ENCODE results near the gene SLC25A17. TPM values are rescaled to one million over a fixed set of nuclear protein-coding genes. Genes with fewer than 3 reads are reported as not detected.
"Not testable (repeated sequence)": the region's sequence is repeated elsewhere in the genome, so short reads cannot be mapped to it uniquely, and the experiment has no call there.

Gene SLC25A17
- 15.3 TPM for total RNA-seq
- 23.8 TPM for polyA plus RNA-seq (ENCODE audit: insufficient read depth, low read depth, low replicate concordance)
- long read RNA-seq, donor 1, transcript SLC25A17-210 (9 exons, 2,262 nt) = major isoform, 7 of 7 reads
- long read RNA-seq, donor 1, partial matches to known transcripts = 0 of 7 reads
- long read RNA-seq, donor 1, other reads (novel, unspliced or antisense) = 0 of 7 reads
- long read RNA-seq, donor 2, transcript SLC25A17-210 (9 exons, 2,262 nt) = major isoform, 10 of 38 reads
- long read RNA-seq, donor 2, partial matches to known transcripts = 25 of 38 reads
- long read RNA-seq, donor 2, other reads (novel, unspliced or antisense) = 0 of 38 reads
- long read RNA-seq, donor 3, partial matches to known transcripts = 0 of 5 reads
- long read RNA-seq, donor 3, other reads (novel, unspliced or antisense) = 0 of 5 reads
- long read RNA-seq, donor 4, transcript SLC25A17-210 (9 exons, 2,262 nt) = major isoform, 5 of 6 reads
- long read RNA-seq, donor 4, partial matches to known transcripts = 0 of 6 reads
- long read RNA-seq, donor 4, other reads (novel, unspliced or antisense) = 0 of 6 reads
- long read RNA-seq, donor 5 = 0 reads
- long read RNA-seq, donor 6, transcript SLC25A17-210 (9 exons, 2,262 nt) = major isoform, 11 of 13 reads
- long read RNA-seq, donor 6, partial matches to known transcripts = 0 of 13 reads
- long read RNA-seq, donor 6, other reads (novel, unspliced or antisense) = 0 of 13 reads
- long read RNA-seq, donor 7, transcript SLC25A17-210 (9 exons, 2,262 nt) = major isoform, 19 of 21 reads
- long read RNA-seq, donor 7, partial matches to known transcripts = 1 of 21 reads
- long read RNA-seq, donor 7, other reads (novel, unspliced or antisense) = 1 of 21 reads
- long read RNA-seq, donor 8, transcript SLC25A17-210 (9 exons, 2,262 nt) = major isoform, 8 of 8 reads
- long read RNA-seq, donor 8, partial matches to known transcripts = 0 of 8 reads
- long read RNA-seq, donor 8, other reads (novel, unspliced or antisense) = 0 of 8 reads
- long read RNA-seq, donor 9, partial matches to known transcripts = 0 of 3 reads
- long read RNA-seq, donor 9, other reads (novel, unspliced or antisense) = 0 of 3 reads
- long read RNA-seq, donor 10, partial matches to known transcripts = 0 of 3 reads
- long read RNA-seq, donor 10, other reads (novel, unspliced or antisense) = 0 of 3 reads

DNA sequence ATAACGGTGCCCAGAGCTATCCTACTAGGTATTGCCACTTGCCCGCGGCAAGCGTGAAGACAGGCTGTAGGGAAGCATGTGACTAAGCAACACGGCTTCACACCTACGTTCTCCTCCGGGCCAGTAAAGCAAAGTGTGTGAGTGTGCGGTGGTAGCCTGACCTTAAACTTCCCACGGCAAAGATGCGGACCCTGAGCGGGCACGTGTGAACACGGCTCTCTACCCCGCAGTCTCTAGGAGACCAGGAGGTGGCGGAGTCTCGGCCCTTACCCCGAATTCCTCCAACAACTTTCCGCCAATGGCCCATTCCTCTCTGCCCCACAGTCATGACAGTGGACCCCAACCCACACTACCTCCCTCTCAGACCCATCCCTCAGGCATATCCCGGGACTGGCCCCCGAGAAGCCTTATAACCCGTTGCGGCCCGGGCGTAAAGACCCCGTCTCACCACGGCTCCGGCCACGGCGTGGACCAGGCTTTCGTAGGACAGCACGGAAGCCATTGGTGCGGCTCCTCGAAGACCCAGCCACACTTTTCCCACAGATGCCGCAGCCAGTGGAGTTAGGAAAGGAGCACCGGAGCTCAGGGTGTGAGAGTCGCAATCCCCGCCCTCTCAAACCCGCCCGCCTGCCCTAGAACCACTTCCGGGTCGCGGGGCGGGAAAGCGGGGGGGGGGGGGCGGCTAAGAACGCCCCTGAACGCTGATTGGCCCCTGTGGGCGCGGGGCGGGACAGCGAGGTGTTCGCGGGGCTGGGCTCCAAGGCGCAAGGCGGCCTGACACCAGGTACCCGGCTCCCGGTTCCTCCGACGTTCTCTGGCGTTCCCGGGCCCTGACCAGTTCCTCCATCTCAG, at the start of gene SLC25A17:
TSS of gene SLC25A17 (minus strand) at position 600 of the 852 bp plus-strand sequence. CDS start at position 502, 98 bp downstream.
- peak within 1 kb of the TSS; percentile 93 to 98 (median 96) for H3K4me3 ChIP-seq (ENCODE audit: low read length in 3 of 3)
- FAIRE-seq = no peak

GRCh38 chr22:40868379-40868778, 49.2 kb upstream of the SLC25A17 start:
- H3K27me3 ChIP-seq (ENCODE audit: control insufficient read depth, insufficient read depth, low read length); intact Hi-C loops (cut with DNase I); H3K9ac ChIP-seq (ENCODE audit: low read length in 3 of 3); H3K9me3 ChIP-seq (ENCODE audit: control insufficient read depth in 2 of 3, insufficient read depth in 1 of 3, low read length in 3 of 3); H3K4me1 ChIP-seq (ENCODE audit: control insufficient read depth in 2 of 3, insufficient read depth in 2 of 3, low read depth in 1 of 3, low read length in 3 of 3); H3K27ac ChIP-seq (ENCODE audit: low read depth in 2 of 2, low read length in 2 of 2); H3K4me3 ChIP-seq (ENCODE audit: low read length in 3 of 3); DNase-seq; FAIRE-seq: not testable (repeated sequence)
- peaks cover 0 to 11% (median 2%) of the 10 kb centered on the region in 3 donors for H3K36me3 ChIP-seq (ENCODE audit: control insufficient read depth in 2 of 3, insufficient read depth in 3 of 3, low read length in 3 of 3)

More for the DNA sequence above, at the start of gene SLC25A17:
- Histone ChIP-seq H3K9me3 (ENCODE audit: control insufficient read depth in 2 of 3, insufficient read depth in 1 of 3, low read length in 3 of 3) (no peaks in the 10 kb centered on the region), H3K4me1 (ENCODE audit: control insufficient read depth in 2 of 3, insufficient read depth in 2 of 3, low read depth in 1 of 3, low read length in 3 of 3) (peaks cover 0 to 15% (median 5%) of the 10 kb centered on the region in 3 donors), H3K27me3 (ENCODE audit: control insufficient read depth, insufficient read depth, low read length) (no peaks in the 10 kb centered on the region), H3K36me3 (ENCODE audit: control insufficient read depth in 2 of 3, insufficient read depth in 3 of 3, low read length in 3 of 3) (peaks cover 0 to 5% (median 4%) of the 10 kb centered on the region in 3 donors), H3K27ac (ENCODE audit: low read depth in 2 of 2, low read length in 2 of 2) (peak within 1 kb of the TSS; percentile 68 to 77), H3K9ac (ENCODE audit: low read length in 3 of 3) (peak within 1 kb of the TSS; percentile 93 to 98 (median 96))
- peak; percentile 92 to 96 (median 96) for DNase-seq
- intact Hi-C loops (cut with DNase I) = no loop called here
- TF ChIP-seq, protein P1, sequence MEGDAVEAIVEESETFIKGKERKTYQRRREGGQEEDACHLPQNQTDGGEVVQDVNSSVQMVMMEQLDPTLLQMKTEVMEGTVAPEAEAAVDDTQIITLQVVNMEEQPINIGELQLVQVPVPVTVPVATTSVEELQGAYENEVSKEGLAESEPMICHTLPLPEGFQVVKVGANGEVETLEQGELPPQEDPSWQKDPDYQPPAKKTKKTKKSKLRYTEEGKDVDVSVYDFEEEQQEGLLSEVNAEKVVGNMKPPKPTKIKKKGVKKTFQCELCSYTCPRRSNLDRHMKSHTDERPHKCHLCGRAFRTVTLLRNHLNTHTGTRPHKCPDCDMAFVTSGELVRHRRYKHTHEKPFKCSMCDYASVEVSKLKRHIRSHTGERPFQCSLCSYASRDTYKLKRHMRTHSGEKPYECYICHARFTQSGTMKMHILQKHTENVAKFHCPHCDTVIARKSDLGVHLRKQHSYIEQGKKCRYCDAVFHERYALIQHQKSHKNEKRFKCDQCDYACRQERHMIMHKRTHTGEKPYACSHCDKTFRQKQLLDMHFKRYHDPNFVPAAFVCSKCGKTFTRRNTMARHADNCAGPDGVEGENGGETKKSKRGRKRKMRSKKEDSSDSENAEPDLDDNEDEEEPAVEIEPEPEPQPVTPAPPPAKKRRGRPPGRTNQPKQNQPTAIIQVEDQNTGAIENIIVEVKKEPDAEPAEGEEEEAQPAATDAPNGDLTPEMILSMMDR (IDR thresholded peaks at IDR 0.05; ENCODE audit: borderline replicate concordance, extremely low read depth, insufficient read depth) = peak; percentile 15

DNA sequence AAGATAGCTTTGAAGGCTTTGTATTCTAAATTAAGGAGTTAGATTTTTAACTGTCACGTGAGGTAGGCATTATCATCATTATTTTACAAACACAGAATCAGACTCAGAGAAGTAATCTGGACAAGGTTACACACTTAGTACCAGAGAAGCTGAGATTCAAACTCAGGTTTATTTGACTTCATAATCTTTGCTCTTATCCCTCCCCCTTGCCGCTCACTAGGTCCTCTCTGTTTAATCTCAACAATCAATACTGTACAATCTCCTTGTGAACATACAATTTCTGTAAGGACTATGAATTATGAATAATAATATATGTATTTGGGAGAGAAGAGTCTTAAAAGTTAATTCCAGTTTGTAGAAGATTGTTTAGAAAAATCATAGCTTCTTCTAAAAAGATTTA, 48.0 kb upstream of the SLC25A17 start:
- Histone ChIP-seq H3K9me3 (ENCODE audit: control insufficient read depth in 2 of 3, insufficient read depth in 1 of 3, low read length in 3 of 3) (no peaks in the 10 kb centered on the region), H3K4me1 (ENCODE audit: control insufficient read depth in 2 of 3, insufficient read depth in 2 of 3, low read depth in 1 of 3, low read length in 3 of 3) (no peaks in the 10 kb centered on the region), H3K9ac (ENCODE audit: low read length in 3 of 3) (no peak overlapping the region), H3K27me3 (ENCODE audit: control insufficient read depth, insufficient read depth, low read length) (no peaks in the 10 kb centered on the region), H3K4me3 (ENCODE audit: low read length in 3 of 3) (no peak overlapping the region), H3K36me3 (ENCODE audit: control insufficient read depth in 2 of 3, insufficient read depth in 3 of 3, low read length in 3 of 3) (peaks cover 0 to 11% (median under 1%) of the 10 kb centered on the region in 3 donors), H3K27ac (ENCODE audit: low read depth in 2 of 2, low read length in 2 of 2) (no peak overlapping the region)
- FAIRE-seq (no peak), DNase-seq (no peak)
- intact Hi-C loops (cut with DNase I) = no loop called here
- TF ChIP-seq, protein P1 (IDR thresholded peaks at IDR 0.05; ENCODE audit: borderline replicate concordance, extremely low read depth, insufficient read depth) = no peak

Measured in kidney (tissue), 22 donors.